H1 (cell line): ENCODE results near the gene HOXB6. TPM values are rescaled to one million over a fixed set of nuclear protein-coding genes. Genes with fewer than 3 reads are reported as not detected.

Source experiments
- CTCF ChIA-PET: fragments of 300-600 bp; sonication (Branson Sonifier 250); formaldehyde crosslinking; loops from one replicate; lab custom pipeline; 2021; ENCODE audit not compliant: partially characterized antibody; lab: Charles Lee
- POLR2A ChIA-PET: fragments of 300-600 bp; sonication (Branson Sonifier 250); formaldehyde crosslinking; loops from one replicate; lab custom pipeline; 2021; ENCODE audit warnings: inconsistent platforms; ENCODE audit not compliant: partially characterized antibody; lab: Charles Lee
- DNase-seq, 2 experiments: peaks; one replicate each; pipeline versions ENCODE4 v3.0.0 to v3.0.0-alpha.2; 2010 to 2022; ENCODE audit warnings: low spot score in 2 of 2, low read depth in 1 of 2, mixed read lengths in 1 of 2
- FAIRE-seq: peaks from 2 replicates; lab custom pipeline; 2011; peaks lifted over from hg19 to GRCh38; lab: Jason Lieb, UNC
- H2AFZ ChIP-seq: 2 replicates; pipeline ENCODE4 v1.8.1; 2012; ENCODE audit warnings: low read length, inconsistent platforms
- H2AK5ac ChIP-seq: 2 replicates; pipeline ENCODE4 v1.6.1; 2013; ENCODE audit warnings: low read depth, low read length
- H2BK120ac ChIP-seq: replicated peaks from 2 replicates; pipeline ENCODE3; 2013; ENCODE audit warnings: low read depth, low read length, inconsistent platforms
- H2BK12ac ChIP-seq: 2 replicates; pipeline ENCODE4 v1.6.1; 2013; ENCODE audit warnings: low read depth, low read length
- H2BK15ac ChIP-seq: 2 replicates; pipeline ENCODE4 v1.6.1; 2013; ENCODE audit warnings: low read length
- H2BK20ac ChIP-seq: 2 replicates; pipeline ENCODE4 v1.6.1; 2013; ENCODE audit warnings: low read length
- H2BK5ac ChIP-seq: 2 replicates; pipeline ENCODE4 v1.6.1; 2013; ENCODE audit warnings: low read depth, low read length
- H3K14ac ChIP-seq: 2 replicates; pipeline ENCODE4 v1.6.1; 2013; ENCODE audit warnings: inconsistent platforms; ENCODE audit not compliant: insufficient read length
- H3K18ac ChIP-seq: 2 replicates; pipeline ENCODE4 v1.6.1; 2013; ENCODE audit warnings: low read length; ENCODE audit errors: extremely low read depth
- H3K23ac ChIP-seq: 2 replicates; pipeline ENCODE4 v1.6.1; 2013; ENCODE audit warnings: inconsistent platforms; ENCODE audit not compliant: insufficient read length
- H3K23me2 ChIP-seq: 2 replicates; pipeline ENCODE4 v1.6.1; 2013; ENCODE audit warnings: low read depth, low read length
- H3K27ac ChIP-seq: 2 replicates; pipeline ENCODE4 v1.6.1; 2011; ENCODE audit warnings: low read depth, low read length, inconsistent platforms
- H3K27me3 ChIP-seq, 4 experiments: replicated peaks in 1 of 4; 1 replicate in 1 of 4; 2 replicates in 3 of 4; pipeline versions ENCODE4 v1.6.1 to v1.8.1; 2011 to 2013; ENCODE audit warnings: low read length in 3 of 4, mild to moderate bottlenecking in 3 of 4, inconsistent platforms in 2 of 4, mixed read lengths in 2 of 4, moderate library complexity in 1 of 4; ENCODE audit not compliant: control insufficient read depth in 3 of 4, insufficient read depth in 3 of 4; ENCODE audit errors: extremely low read depth in 1 of 4
- H3K36me3 ChIP-seq, 4 experiments: 2 replicates each; pipeline versions ENCODE4 v1.6.1 to v1.8.1; 2011 to 2013; ENCODE audit warnings: mild to moderate bottlenecking in 4 of 4, low read length in 3 of 4, moderate library complexity in 2 of 4, control low read depth in 1 of 4, inconsistent platforms in 1 of 4; ENCODE audit not compliant: insufficient read depth in 4 of 4, control insufficient read depth in 2 of 4
- H3K4ac ChIP-seq: replicated peaks from 2 replicates; pipeline ENCODE3; 2013; ENCODE audit warnings: low read length, low read depth, mixed read lengths, inconsistent platforms; ENCODE audit not compliant: insufficient read length
- H3K4me1 ChIP-seq, 4 experiments: replicated peaks in 1 of 4; 1 replicate in 1 of 4; 2 replicates in 3 of 4; pipeline versions ENCODE4 v1.6.1 to v1.8.1; 2011 to 2013; ENCODE audit warnings: low read length in 3 of 4, inconsistent platforms in 2 of 4, mixed read lengths in 1 of 4; ENCODE audit not compliant: insufficient read depth in 4 of 4, control insufficient read depth in 3 of 4
- H3K4me2 ChIP-seq, 2 experiments: 2 replicates each; pipeline versions ENCODE4 v1.6.1 to v1.8.1; 2011 to 2013; ENCODE audit warnings: low read depth in 2 of 2, low read length in 2 of 2, control low read depth in 1 of 2, inconsistent platforms in 1 of 2, mild to moderate bottlenecking in 1 of 2; ENCODE audit not compliant: insufficient read depth in 1 of 2
- H3K4me3 ChIP-seq, 4 experiments: fragments of 200-600, 300-600 bp in 1 of 4; sonication (generic), shearing (Covaris generic), sonication (Bioruptor Twin) in 1 of 4; 2 replicates each; pipeline versions ENCODE4 v1.5.1 to v1.8.1; 2011 to 2016; ENCODE audit warnings: low read length in 4 of 4, low read depth in 3 of 4, control low read depth in 2 of 4, inconsistent platforms in 2 of 4, mild to moderate bottlenecking in 2 of 4, mixed read lengths in 1 of 4, moderate library complexity in 1 of 4; ENCODE audit not compliant: insufficient read depth in 2 of 4; ENCODE audit errors: extremely low read depth in 1 of 4
- H3K56ac ChIP-seq: replicated peaks from 2 replicates; pipeline ENCODE3; 2013; ENCODE audit warnings: low read depth, mild to moderate bottlenecking, mixed read lengths, low read length, inconsistent platforms; ENCODE audit not compliant: insufficient read length
- H3K79me1 ChIP-seq: 2 replicates; pipeline ENCODE4 v1.6.1; 2013; ENCODE audit warnings: low read depth, low read length, control low read depth
- H3K79me2 ChIP-seq, 2 experiments: 2 replicates each; pipeline versions ENCODE4 v1.6.1 to v1.8.1; 2012 to 2013; ENCODE audit warnings: low read length in 2 of 2, mild to moderate bottlenecking in 2 of 2, inconsistent platforms in 1 of 2; ENCODE audit not compliant: insufficient read depth in 2 of 2, control insufficient read depth in 1 of 2
- H3K9ac ChIP-seq, 4 experiments: replicated peaks in 1 of 4; 1 replicate in 1 of 4; 2 replicates in 3 of 4; pipeline versions ENCODE4 v1.6.1 to v1.8.1; 2011 to 2013; ENCODE audit warnings: low read depth in 3 of 4, low read length in 3 of 4, control low read depth in 2 of 4, mild to moderate bottlenecking in 2 of 4, moderate library complexity in 2 of 4, inconsistent platforms in 1 of 4; ENCODE audit errors: extremely low read depth in 1 of 4
- H3K9me3 ChIP-seq, 2 experiments: 2 replicates each; pipeline versions ENCODE4 v1.6.1 to v1.8.1; 2012 to 2013; ENCODE audit warnings: mild to moderate bottlenecking in 2 of 2, moderate library complexity in 2 of 2, control low read depth in 1 of 2, inconsistent platforms in 1 of 2, low read depth in 1 of 2, low read length in 1 of 2, mixed read lengths in 1 of 2; ENCODE audit not compliant: insufficient read depth in 2 of 2
- H4K20me1 ChIP-seq, 2 experiments: replicated peaks in 1 of 2; 2 replicates each; pipeline versions ENCODE3 to v1.8.1; 2011 to 2013; ENCODE audit warnings: inconsistent platforms in 2 of 2, low read length in 2 of 2, mild to moderate bottlenecking in 1 of 2; ENCODE audit not compliant: insufficient read depth in 2 of 2, control insufficient read depth in 1 of 2
- H4K5ac ChIP-seq: 2 replicates; pipeline ENCODE4 v1.6.1; 2013; ENCODE audit warnings: low read length, low read depth, mixed read lengths, inconsistent platforms; ENCODE audit not compliant: insufficient read length
- H4K8ac ChIP-seq: 2 replicates; pipeline ENCODE4 v1.8.0; 2013; ENCODE audit warnings: mild to moderate bottlenecking, moderate library complexity, low read length, inconsistent platforms; ENCODE audit not compliant: insufficient read depth; ENCODE audit errors: extremely low read depth
- H4K91ac ChIP-seq: replicated peaks from 2 replicates; pipeline ENCODE3; 2013; ENCODE audit warnings: low read length, mixed read lengths, inconsistent platforms; ENCODE audit not compliant: insufficient read length
- E2F6 ChIP-seq: IDR thresholded peaks from 2 replicates; pipeline ENCODE4 v1.6.1; 2012; ENCODE audit warnings: inconsistent platforms
- EGR1 ChIP-seq: IDR thresholded peaks from 2 replicates; pipeline ENCODE4 v1.6.1; 2011; ENCODE audit warnings: low read depth, low read length, borderline replicate concordance
- EZH2 ChIP-seq: fragments of 200-600 bp; sonication (generic); IDR thresholded peaks from 2 replicates; pipeline ENCODE4 v1.7.1; 2012; ENCODE audit warnings: low read depth, mild to moderate bottlenecking, moderate library complexity, low read length, inconsistent platforms; ENCODE audit not compliant: severe bottlenecking
- HDAC6 ChIP-seq: IDR thresholded peaks from one replicate; pipeline ENCODE4 v1.7.1; 2012; ENCODE audit warnings: low read depth, mild to moderate bottlenecking, inconsistent platforms, low read length, moderate library complexity
- RAD21 ChIP-seq, 2 experiments: IDR thresholded peaks in 1 of 2; conservative IDR thresholded peaks in 1 of 2; 2 replicates each; pipeline ENCODE4 v1.6.1; 2011; ENCODE audit warnings: low read depth in 2 of 2, low read length in 2 of 2, improper control_type of control experiment in 1 of 2, inconsistent platforms in 1 of 2, mild to moderate bottlenecking in 1 of 2, moderate library complexity in 1 of 2
- WGBS, 2 experiments: shearing (Covaris generic) in 1 of 2; methylation state at CpG; one replicate each; pipeline versions ENCODE4 v1.1.6 to v1.1.7; 2013 to 2015; ENCODE audit warnings: low lambda C conversion rate in 2 of 2, mixed read lengths in 2 of 2, inconsistent platforms in 1 of 2, low coverage in 1 of 2, missing lambda C conversion rate in 1 of 2; ENCODE audit not compliant: insufficient replicate concordance in 2 of 2, insufficient coverage in 1 of 2, insufficient read length in 1 of 2; ENCODE audit errors: extremely low coverage in 1 of 2, missing lambda C conversion rate in 1 of 2; 5-methylcytosine and 5-hydroxymethylcytosine counted together
- polyA plus RNA-seq, 7 experiments: library from polyadenylated mRNA; depleted of rRNA in 3 of 7; stranded (reverse) in 5 of 7; unstranded in 2 of 7; fragments of >200 nt in 5 of 7; fragments of 200-250 nt in 2 of 7; gene quantifications; 1 replicate in 5 of 7; 2 replicates in 1 of 7; 4 replicates in 1 of 7; pipeline versions ENCODE4 v1.2.1 to v1.2.3, GENCODE V29; 2011 to 2013; ENCODE audit warnings: missing spikeins in 2 of 7, mixed read lengths in 2 of 7
- total RNA-seq: library from RNA; stranded (reverse); fragmentation: NEBNext Ultra II Directional; extraction: Animal tissue kit (Norgen Biotek cat#: 25700); gene quantifications from 2 replicates; pipeline ENCODE4 v1.2.1, GENCODE V29; 2021

Gene HOXB6
- total and polyA plus RNA-seq, 2 of the 8 experiments (the other 6 are each of a cell fraction or from before 2014, with no cell fraction given): not detected

DNA sequence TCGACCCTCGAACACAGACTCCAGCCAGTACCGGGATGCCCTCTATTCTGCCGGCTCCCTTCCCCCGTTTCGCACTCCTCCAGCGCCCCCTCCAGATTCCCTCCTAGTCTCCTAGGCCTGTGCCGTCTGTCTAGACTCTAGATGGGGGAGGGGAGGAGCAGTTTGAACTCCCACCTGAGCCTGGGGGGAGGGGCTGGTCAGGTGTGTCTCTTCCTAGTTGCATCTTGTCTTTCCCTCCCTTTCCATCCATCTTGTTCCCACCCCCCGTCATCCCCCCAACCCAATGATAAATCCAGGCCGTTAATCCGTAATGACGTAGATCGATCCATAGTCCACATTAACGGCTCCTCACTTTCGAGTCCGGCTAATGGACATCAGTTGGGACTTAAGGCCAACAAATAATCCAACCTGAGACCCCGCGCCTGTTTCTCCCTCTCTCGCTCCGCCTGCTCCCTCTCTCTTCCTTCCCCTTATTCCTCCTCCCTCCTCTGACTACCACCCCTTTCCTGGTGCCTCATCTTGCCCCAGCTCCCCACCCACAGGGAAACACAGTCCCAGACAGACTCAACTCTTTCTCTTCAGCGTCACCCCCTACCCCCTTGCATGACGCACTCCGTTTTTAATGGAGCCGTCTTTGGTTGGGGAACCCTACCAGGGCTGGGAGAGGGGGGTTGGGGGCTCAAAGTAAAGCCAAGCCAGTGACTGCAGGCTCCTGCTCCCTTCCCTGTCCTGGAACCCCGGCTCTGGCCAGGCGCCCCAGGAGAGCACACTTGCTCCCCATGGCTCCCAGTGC lies 7.9 kb downstream of the HOXB6 start:
- no peak overlapping the region for H4K8ac ChIP-seq
- no peak overlapping the region for H3K56ac ChIP-seq
- H3K4me1 ChIP-seq: peaks cover 0 to 12% (median 6%) of the 10 kb centered on the region in 4 experiments; a peak in 5 of 7 replicates
- H4K5ac ChIP-seq: no peak overlapping the region
- H3K36me3 ChIP-seq: no peaks in the 10 kb centered on the region; a peak in 1 of 8 replicates
- 0 out of 8 replicates have a peak overlapping the region, but pooled peaks of 1 of the 4 experiments have one; percentile 29 for H3K4me3 ChIP-seq
- H4K91ac ChIP-seq: no peak overlapping the region
- no peak overlapping the region for H2BK12ac ChIP-seq
- peaks cover 41 to 58% of the 10 kb centered on the region in 2 experiments for H4K20me1 ChIP-seq
- no peak overlapping the region for H2BK5ac ChIP-seq
- H2BK120ac ChIP-seq: no peak overlapping the region
- no peaks in the 10 kb centered on the region for H3K79me2 ChIP-seq
- no peaks in the 10 kb centered on the region; the same call in 1 of the 2 replicates for H3K23me2 ChIP-seq
- H3K18ac ChIP-seq: no peak overlapping the region; the same call in 1 of the 2 replicates
- FAIRE-seq (no peak), DNase-seq (no peak)
- TF ChIP-seq HDAC6 (no peak), EZH2 (peak; percentile 40), E2F6 (peak; percentile 21; the same call in 1 of the 2 replicates), EGR1 (no peak), RAD21 (IDR thresholded peaks at IDR 0.05 in 1 of 2, conservative IDR thresholded peaks at IDR 0.05 in 1 of 2; ENCODE audit: low read depth in 2 of 2, low read length in 2 of 2) (peak in 1 of 2 experiments; percentile 18; a peak in 1 of 4 replicates)
- 0 out of 2 replicates have a peak overlapping the region, but pooled peaks have one; percentile 6 for H2AK5ac ChIP-seq
- 19% methylated on average over 18 of the region's 26 CpGs; no CpG with 5 or more reads in 1 of the 2 experiments for WGBS, 2 experiments
- H3K9ac ChIP-seq: no peak overlapping the region
- no peak overlapping the region for H3K4ac ChIP-seq
- H3K14ac ChIP-seq: no peak overlapping the region
- no peak overlapping the region for H3K23ac ChIP-seq
- peak overlapping the region; percentile 19 to 21; a peak in 1 of 4 replicates for H3K4me2 ChIP-seq
- no peak overlapping the region for H2AFZ ChIP-seq
- peaks cover 96 to 100% (median 99%) of the 10 kb centered on the region in 4 experiments for H3K27me3 ChIP-seq
- no peak overlapping the region for H2BK15ac ChIP-seq
- POLR2A ChIA-PET: interaction anchor here (1.0 kb wide), 1 partner anchor 19 kb away, joined by 3 read pairs; no protein-coding TSS in a partner anchor
- no peaks in the 10 kb centered on the region; a peak in 1 of 4 replicates for H3K9me3 ChIP-seq
- CTCF ChIA-PET: interaction anchor here (0.6 to 7.0 kb wide), 6 partner anchors 9 to 48 kb away, joined by 3 to 53 read pairs (median 4); no protein-coding TSS in a partner anchor
- H2BK20ac ChIP-seq: no peak overlapping the region
- no peak overlapping the region for H3K27ac ChIP-seq
- H3K79me1 ChIP-seq: no peaks in the 10 kb centered on the region
